ENCODE results near the gene TRAK2. TPM values are rescaled to one million over a fixed set of nuclear protein-coding genes. Genes with fewer than 3 reads are reported as not detected.

The TRAK2 gene
- polyA plus RNA-seq, 2 donors, result 5.2 to 9.3 TPM

GRCh38 chr2:201353116-201353515, 98.1 kb downstream of the TRAK2 start:
- H3K9me3 ChIP-seq (ENCODE audit: control insufficient read depth in 2 of 2, insufficient read depth in 1 of 2, low read depth in 1 of 2, low read length in 1 of 2), result no peaks in the 10 kb centered on the region
- no peaks in the 10 kb centered on the region for H3K27me3 ChIP-seq (ENCODE audit: control insufficient read depth in 1 of 2, insufficient read depth in 2 of 2, low read length in 2 of 2)
- H3K4me1 ChIP-seq (ENCODE audit: control insufficient read depth in 2 of 2, insufficient read depth in 2 of 2, low read length in 1 of 2), result no peaks in the 10 kb centered on the region
- peaks cover 0 to under 1% of the 10 kb centered on the region in 2 donors for H3K36me3 ChIP-seq (ENCODE audit: control insufficient read depth in 2 of 2, insufficient read depth in 2 of 2, low read length in 1 of 2)
- 73 to 74% methylated on average over 1 of the region's 1 CpG for WGBS, 2 donors
- no peak overlapping the region for H3K27ac ChIP-seq (ENCODE audit: low read depth in 2 of 2, low read length in 1 of 2)
- H3K4me3 ChIP-seq (ENCODE audit: low read depth in 1 of 2, low read length in 2 of 2), result no peak overlapping the region

GRCh38 chr2:201350879-201351278, 100.4 kb downstream of the TRAK2 start:
- peaks cover 0 to 6% of the 10 kb centered on the region in 2 donors for H3K36me3 ChIP-seq (ENCODE audit: control insufficient read depth in 2 of 2, insufficient read depth in 2 of 2, low read length in 1 of 2)
- H3K27ac ChIP-seq (ENCODE audit: low read depth in 2 of 2, low read length in 1 of 2), result no peak overlapping the region
- WGBS, 2 donors, result 94 to 96% methylated on average over 4 of the region's 4 CpGs
- no peak overlapping the region for H3K4me3 ChIP-seq (ENCODE audit: low read depth in 1 of 2, low read length in 2 of 2)
- no peaks in the 10 kb centered on the region for H3K4me1 ChIP-seq (ENCODE audit: control insufficient read depth in 2 of 2, insufficient read depth in 2 of 2, low read length in 1 of 2)
- H3K9me3 ChIP-seq (ENCODE audit: control insufficient read depth in 2 of 2, insufficient read depth in 1 of 2, low read depth in 1 of 2, low read length in 1 of 2), result no peaks in the 10 kb centered on the region
- H3K27me3 ChIP-seq (ENCODE audit: control insufficient read depth in 1 of 2, insufficient read depth in 2 of 2, low read length in 2 of 2), result no peaks in the 10 kb centered on the region

- Histone ChIP-seq H3K36me3 (ENCODE audit: control insufficient read depth in 2 of 2, insufficient read depth in 2 of 2, low read length in 1 of 2) (peaks cover 0 to 6% of the 10 kb centered on the region in 2 donors), H3K4me1 (ENCODE audit: control insufficient read depth in 2 of 2, insufficient read depth in 2 of 2, low read length in 1 of 2) (no peaks in the 10 kb centered on the region), H3K4me3 (ENCODE audit: low read depth in 1 of 2, low read length in 2 of 2) (no peak overlapping the region), H3K9me3 (ENCODE audit: control insufficient read depth in 2 of 2, insufficient read depth in 1 of 2, low read depth in 1 of 2, low read length in 1 of 2) (no peaks in the 10 kb centered on the region), H3K27me3 (ENCODE audit: control insufficient read depth in 1 of 2, insufficient read depth in 2 of 2, low read length in 2 of 2) (no peaks in the 10 kb centered on the region), H3K27ac (ENCODE audit: low read depth in 2 of 2, low read length in 1 of 2) (no peak overlapping the region)
- WGBS, 2 donors, result 65 to 75% methylated on average over 4 of the region's 4 CpGs
Measured at GRCh38 chr2:201349601-201350000, 101.7 kb downstream of the TRAK2 start.

GRCh38 chr2:201348758-201349157, 102.5 kb downstream of the TRAK2 start:
- 53% methylated on average over 1 of the region's 1 CpG for WGBS, 2 donors
- no peak overlapping the region for H3K4me3 ChIP-seq (ENCODE audit: low read depth in 1 of 2, low read length in 2 of 2)
- H3K9me3 ChIP-seq (ENCODE audit: control insufficient read depth in 2 of 2, insufficient read depth in 1 of 2, low read depth in 1 of 2, low read length in 1 of 2), result no peaks in the 10 kb centered on the region
- no peak overlapping the region for H3K27ac ChIP-seq (ENCODE audit: low read depth in 2 of 2, low read length in 1 of 2)
- no peaks in the 10 kb centered on the region for H3K27me3 ChIP-seq (ENCODE audit: control insufficient read depth in 1 of 2, insufficient read depth in 2 of 2, low read length in 2 of 2)
- H3K4me1 ChIP-seq (ENCODE audit: control insufficient read depth in 2 of 2, insufficient read depth in 2 of 2, low read length in 1 of 2), result no peaks in the 10 kb centered on the region
- H3K36me3 ChIP-seq (ENCODE audit: control insufficient read depth in 2 of 2, insufficient read depth in 2 of 2, low read length in 1 of 2), result peaks cover 0 to 6% of the 10 kb centered on the region in 2 donors

- Histone ChIP-seq H3K27me3 (ENCODE audit: control insufficient read depth in 1 of 2, insufficient read depth in 2 of 2, low read length in 2 of 2) (no peaks in the 10 kb centered on the region), H3K36me3 (ENCODE audit: control insufficient read depth in 2 of 2, insufficient read depth in 2 of 2, low read length in 1 of 2) (peaks cover 0 to 6% of the 10 kb centered on the region in 2 donors), H3K27ac (ENCODE audit: low read depth in 2 of 2, low read length in 1 of 2) (no peak overlapping the region), H3K9me3 (ENCODE audit: control insufficient read depth in 2 of 2, insufficient read depth in 1 of 2, low read depth in 1 of 2, low read length in 1 of 2) (no peaks in the 10 kb centered on the region), H3K4me1 (ENCODE audit: control insufficient read depth in 2 of 2, insufficient read depth in 2 of 2, low read length in 1 of 2) (no peaks in the 10 kb centered on the region), H3K4me3 (ENCODE audit: low read depth in 1 of 2, low read length in 2 of 2) (no peak overlapping the region)
- WGBS, 2 donors, result 85 to 97% methylated on average over 4 of the region's 4 CpGs
Measured at GRCh38 chr2:201347138-201347537, 104.1 kb downstream of the TRAK2 start.

GRCh38 chr2:201345625-201346213, 105.5 kb downstream of the TRAK2 start:
- Histone ChIP-seq H3K9me3 (ENCODE audit: control insufficient read depth in 2 of 2, insufficient read depth in 1 of 2, low read depth in 1 of 2, low read length in 1 of 2) (no peaks in the 10 kb centered on the region), H3K4me3 (ENCODE audit: low read depth in 1 of 2, low read length in 2 of 2) (no peak overlapping the region), H3K27me3 (ENCODE audit: control insufficient read depth in 1 of 2, insufficient read depth in 2 of 2, low read length in 2 of 2) (no peaks in the 10 kb centered on the region), H3K27ac (ENCODE audit: low read depth in 2 of 2, low read length in 1 of 2) (no peak overlapping the region), H3K4me1 (ENCODE audit: control insufficient read depth in 2 of 2, insufficient read depth in 2 of 2, low read length in 1 of 2) (no peaks in the 10 kb centered on the region), H3K36me3 (ENCODE audit: control insufficient read depth in 2 of 2, insufficient read depth in 2 of 2, low read length in 1 of 2) (peaks cover 0 to 6% of the 10 kb centered on the region in 2 donors)
- 84 to 89% methylated on average over 7 of the region's 7 CpGs for WGBS, 2 donors

- Histone ChIP-seq H3K4me1 (ENCODE audit: control insufficient read depth in 2 of 2, insufficient read depth in 2 of 2, low read length in 1 of 2) (no peaks in the 10 kb centered on the region), H3K9me3 (ENCODE audit: control insufficient read depth in 2 of 2, insufficient read depth in 1 of 2, low read depth in 1 of 2, low read length in 1 of 2) (no peaks in the 10 kb centered on the region), H3K36me3 (ENCODE audit: control insufficient read depth in 2 of 2, insufficient read depth in 2 of 2, low read length in 1 of 2) (peaks cover 0 to 6% of the 10 kb centered on the region in 2 donors), H3K4me3 (ENCODE audit: low read depth in 1 of 2, low read length in 2 of 2) (no peak overlapping the region), H3K27me3 (ENCODE audit: control insufficient read depth in 1 of 2, insufficient read depth in 2 of 2, low read length in 2 of 2) (no peaks in the 10 kb centered on the region), H3K27ac (ENCODE audit: low read depth in 2 of 2, low read length in 1 of 2) (no peak overlapping the region)
- WGBS, 2 donors, result 63 to 65% methylated on average over 1 of the region's 1 CpG
Measured at GRCh38 chr2:201344663-201345366, 106.4 kb downstream of the TRAK2 start.

- Histone ChIP-seq H3K4me1 (ENCODE audit: control insufficient read depth in 2 of 2, insufficient read depth in 2 of 2, low read length in 1 of 2) (no peaks in the 10 kb centered on the region), H3K36me3 (ENCODE audit: control insufficient read depth in 2 of 2, insufficient read depth in 2 of 2, low read length in 1 of 2) (peaks cover 0 to 6% of the 10 kb centered on the region in 2 donors), H3K4me3 (ENCODE audit: low read depth in 1 of 2, low read length in 2 of 2) (no peak overlapping the region), H3K9me3 (ENCODE audit: control insufficient read depth in 2 of 2, insufficient read depth in 1 of 2, low read depth in 1 of 2, low read length in 1 of 2) (no peaks in the 10 kb centered on the region), H3K27me3 (ENCODE audit: control insufficient read depth in 1 of 2, insufficient read depth in 2 of 2, low read length in 2 of 2) (no peaks in the 10 kb centered on the region), H3K27ac (ENCODE audit: low read depth in 2 of 2, low read length in 1 of 2) (no peak overlapping the region)
- WGBS, 2 donors, result 91 to 93% methylated on average over 2 of the region's 2 CpGs
Measured at GRCh38 chr2:201343559-201343958, 107.7 kb downstream of the TRAK2 start.

GRCh38 chr2:201342923-201343322, 108.3 kb downstream of the TRAK2 start:
- no peaks in the 10 kb centered on the region for H3K27me3 ChIP-seq (ENCODE audit: control insufficient read depth in 1 of 2, insufficient read depth in 2 of 2, low read length in 2 of 2)
- H3K27ac ChIP-seq (ENCODE audit: low read depth in 2 of 2, low read length in 1 of 2), result no peak overlapping the region
- H3K36me3 ChIP-seq (ENCODE audit: control insufficient read depth in 2 of 2, insufficient read depth in 2 of 2, low read length in 1 of 2), result peaks cover 0 to 3% of the 10 kb centered on the region in 2 donors
- 87 to 92% methylated on average over 2 of the region's 2 CpGs for WGBS, 2 donors
- no peak overlapping the region for H3K4me3 ChIP-seq (ENCODE audit: low read depth in 1 of 2, low read length in 2 of 2)
- no peaks in the 10 kb centered on the region for H3K9me3 ChIP-seq (ENCODE audit: control insufficient read depth in 2 of 2, insufficient read depth in 1 of 2, low read depth in 1 of 2, low read length in 1 of 2)
- no peaks in the 10 kb centered on the region for H3K4me1 ChIP-seq (ENCODE audit: control insufficient read depth in 2 of 2, insufficient read depth in 2 of 2, low read length in 1 of 2)

GRCh38 chr2:201329409-201329808, 121.8 kb downstream of the TRAK2 start:
- Histone ChIP-seq H3K4me1 (ENCODE audit: control insufficient read depth in 2 of 2, insufficient read depth in 2 of 2, low read length in 1 of 2) (no peaks in the 10 kb centered on the region), H3K27me3 (ENCODE audit: control insufficient read depth in 1 of 2, insufficient read depth in 2 of 2, low read length in 2 of 2) (no peaks in the 10 kb centered on the region), H3K27ac (ENCODE audit: low read depth in 2 of 2, low read length in 1 of 2) (no peak overlapping the region), H3K36me3 (ENCODE audit: control insufficient read depth in 2 of 2, insufficient read depth in 2 of 2, low read length in 1 of 2) (no peaks in the 10 kb centered on the region), H3K4me3 (ENCODE audit: low read depth in 1 of 2, low read length in 2 of 2) (no peak overlapping the region), H3K9me3 (ENCODE audit: control insufficient read depth in 2 of 2, insufficient read depth in 1 of 2, low read depth in 1 of 2, low read length in 1 of 2) (no peaks in the 10 kb centered on the region)
- WGBS, 2 donors, result 47 to 57% methylated on average over 1 of the region's 1 CpG

Data from esophagus (tissue), 2 donors.